KMS-11 (cell line): Measurements from ENCODE around the gene SAFB.

Source experiments
- H2AFZ ChIP-seq: fragments of 200-600 bp; sonication (generic); 2 replicates; pipeline ENCODE4 v1.6.1; 2016; ENCODE audit warnings: antibody characterized with exemption, mixed run types, low read depth
- H3K27ac ChIP-seq: fragments of 200-600 bp; sonication (generic); 2 replicates; pipeline ENCODE4 v1.6.1; 2016; ENCODE audit warnings: mild to moderate bottlenecking, mixed run types
- H3K27me3 ChIP-seq: fragments of 200-600 bp; sonication (generic); 2 replicates; pipeline ENCODE4 v1.6.1; 2017; ENCODE audit warnings: mild to moderate bottlenecking, low read depth, mixed run types, moderate library complexity; ENCODE audit not compliant: insufficient read depth
- H3K36me3 ChIP-seq: fragments of 200-600 bp; sonication (generic); 2 replicates; pipeline ENCODE4 v1.6.1; 2017; ENCODE audit warnings: mild to moderate bottlenecking, mixed run types; ENCODE audit not compliant: insufficient read depth
- H3K4me1 ChIP-seq: fragments of 200-600 bp; sonication (generic); 2 replicates; pipeline ENCODE4 v1.6.1; 2016; ENCODE audit warnings: mild to moderate bottlenecking, low read depth, mixed run types; ENCODE audit not compliant: poor library complexity, severe bottlenecking
- H3K4me2 ChIP-seq: fragments of 200-600 bp; sonication (generic); 2 replicates; pipeline ENCODE4 v1.7.0; 2016; ENCODE audit warnings: mild to moderate bottlenecking, mixed run types
- H3K4me3 ChIP-seq: fragments of 200-600 bp; sonication (generic); IDR thresholded peaks from 2 replicates; pipeline ENCODE4 v1.6.1; 2017; ENCODE audit warnings: low read depth, low read length, mixed read lengths; ENCODE audit not compliant: insufficient read depth
- H3K79me2 ChIP-seq: fragments of 200-600 bp; sonication (generic); 2 replicates; pipeline ENCODE4 v1.6.1; 2016; ENCODE audit warnings: low read depth, mixed run types; ENCODE audit not compliant: insufficient read depth
- H3K9ac ChIP-seq: fragments of 200-600 bp; sonication (generic); 2 replicates; pipeline ENCODE4 v1.6.1; 2016; ENCODE audit warnings: mild to moderate bottlenecking, mixed run types
- H4K20me1 ChIP-seq: fragments of 200-600 bp; sonication (generic); 2 replicates; pipeline ENCODE4 v1.6.1; 2016; ENCODE audit warnings: mild to moderate bottlenecking, mixed run types; ENCODE audit not compliant: insufficient read depth
- TF ChIP-seq, protein P1 (sequence below): fragments of 200-600 bp; sonication (generic); conservative IDR thresholded peaks from 2 replicates; pipeline ENCODE4 v1.6.1; 2017; ENCODE audit warnings: low read depth, mild to moderate bottlenecking, antibody characterized with exemption, low read length, moderate library complexity, mixed read lengths

SAFB gene

DNA sequence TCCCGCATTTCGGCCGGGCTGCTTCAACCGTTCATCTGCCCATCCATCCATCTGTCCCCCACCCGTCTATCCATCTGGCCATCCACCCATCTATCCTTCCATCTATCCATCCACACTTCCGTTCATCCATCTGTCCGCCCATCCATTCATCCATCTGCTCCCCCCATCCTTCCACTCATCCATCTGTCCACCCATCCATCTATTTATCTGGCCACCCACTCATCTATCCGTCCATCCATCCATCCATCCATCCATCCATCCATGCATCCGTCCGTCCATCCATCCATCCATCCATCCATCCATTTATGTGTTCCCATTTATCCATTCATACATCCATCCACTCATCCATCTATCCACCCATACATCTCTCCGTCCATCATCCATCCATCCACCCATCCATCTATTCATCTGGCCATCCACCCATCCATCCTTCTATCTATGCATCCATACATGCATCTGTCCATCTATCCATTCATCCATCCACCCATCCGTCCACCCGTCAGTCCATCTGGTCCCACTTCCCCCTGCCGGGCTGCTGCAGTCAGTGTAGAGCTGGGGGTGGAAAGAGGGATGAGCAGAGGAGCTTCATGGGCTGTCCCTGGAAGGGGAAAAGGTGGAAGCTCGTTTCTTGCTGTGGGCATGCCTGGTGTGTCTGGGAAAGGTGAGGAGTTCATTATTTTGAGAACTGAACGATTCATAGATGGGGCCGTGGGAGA lies 58.7 kb downstream of the SAFB start:
- no peaks in the 10 kb centered on the region for H4K20me1 ChIP-seq
- H3K9ac ChIP-seq: no peak overlapping the region

DNA sequence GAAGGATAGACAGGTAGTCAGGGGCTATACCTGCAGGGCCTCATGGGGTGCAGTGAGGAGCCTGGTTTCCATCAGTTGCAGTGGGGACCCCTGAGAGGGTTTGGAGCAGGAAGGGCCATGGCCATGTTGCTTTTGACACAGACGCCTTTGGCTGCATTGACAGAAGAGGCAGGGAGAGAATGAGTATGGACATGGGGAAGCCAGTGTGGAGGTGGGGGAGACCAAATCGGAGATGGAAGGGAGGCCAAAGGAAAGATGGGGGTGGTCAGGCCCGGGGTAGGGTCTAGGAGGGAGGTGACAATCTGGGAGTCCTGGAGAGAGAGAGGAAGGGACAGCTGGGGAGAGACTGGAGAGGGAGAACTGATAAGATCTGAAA lies 59.2 kb downstream of the SAFB start:
- peaks cover 3% of the 10 kb centered on the region; the same call in 1 of the 2 replicates for H3K27me3 ChIP-seq
- H3K4me1 ChIP-seq: peaks cover 12% of the 10 kb centered on the region
- no peak overlapping the region for H2AFZ ChIP-seq
- no peaks in the 10 kb centered on the region for H3K79me2 ChIP-seq
- H3K9ac ChIP-seq: no peak overlapping the region
- H3K36me3 ChIP-seq: no peaks in the 10 kb centered on the region
- TF ChIP-seq, protein P1, sequence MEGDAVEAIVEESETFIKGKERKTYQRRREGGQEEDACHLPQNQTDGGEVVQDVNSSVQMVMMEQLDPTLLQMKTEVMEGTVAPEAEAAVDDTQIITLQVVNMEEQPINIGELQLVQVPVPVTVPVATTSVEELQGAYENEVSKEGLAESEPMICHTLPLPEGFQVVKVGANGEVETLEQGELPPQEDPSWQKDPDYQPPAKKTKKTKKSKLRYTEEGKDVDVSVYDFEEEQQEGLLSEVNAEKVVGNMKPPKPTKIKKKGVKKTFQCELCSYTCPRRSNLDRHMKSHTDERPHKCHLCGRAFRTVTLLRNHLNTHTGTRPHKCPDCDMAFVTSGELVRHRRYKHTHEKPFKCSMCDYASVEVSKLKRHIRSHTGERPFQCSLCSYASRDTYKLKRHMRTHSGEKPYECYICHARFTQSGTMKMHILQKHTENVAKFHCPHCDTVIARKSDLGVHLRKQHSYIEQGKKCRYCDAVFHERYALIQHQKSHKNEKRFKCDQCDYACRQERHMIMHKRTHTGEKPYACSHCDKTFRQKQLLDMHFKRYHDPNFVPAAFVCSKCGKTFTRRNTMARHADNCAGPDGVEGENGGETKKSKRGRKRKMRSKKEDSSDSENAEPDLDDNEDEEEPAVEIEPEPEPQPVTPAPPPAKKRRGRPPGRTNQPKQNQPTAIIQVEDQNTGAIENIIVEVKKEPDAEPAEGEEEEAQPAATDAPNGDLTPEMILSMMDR: no peak
- H3K27ac ChIP-seq: no peak overlapping the region
- no peak overlapping the region for H3K4me3 ChIP-seq
- H4K20me1 ChIP-seq: no peaks in the 10 kb centered on the region
- no peak overlapping the region for H3K4me2 ChIP-seq

More for the DNA sequence above, 58.7 kb downstream of the SAFB start:
- no peaks in the 10 kb centered on the region for H3K36me3 ChIP-seq
- H3K27ac ChIP-seq: no peak overlapping the region
- H3K79me2 ChIP-seq: no peaks in the 10 kb centered on the region
- H3K27me3 ChIP-seq: peaks cover 3% of the 10 kb centered on the region; the same call in 1 of the 2 replicates
- H3K4me1 ChIP-seq: peaks cover 12% of the 10 kb centered on the region
- TF ChIP-seq, protein P1: no peak
- no peak overlapping the region for H3K4me3 ChIP-seq
- peak overlapping the region; percentile 95; the same call in 1 of the 2 replicates for H2AFZ ChIP-seq
- peak overlapping the region; percentile 89; the same call in 1 of the 2 replicates for H3K4me2 ChIP-seq

DNA sequence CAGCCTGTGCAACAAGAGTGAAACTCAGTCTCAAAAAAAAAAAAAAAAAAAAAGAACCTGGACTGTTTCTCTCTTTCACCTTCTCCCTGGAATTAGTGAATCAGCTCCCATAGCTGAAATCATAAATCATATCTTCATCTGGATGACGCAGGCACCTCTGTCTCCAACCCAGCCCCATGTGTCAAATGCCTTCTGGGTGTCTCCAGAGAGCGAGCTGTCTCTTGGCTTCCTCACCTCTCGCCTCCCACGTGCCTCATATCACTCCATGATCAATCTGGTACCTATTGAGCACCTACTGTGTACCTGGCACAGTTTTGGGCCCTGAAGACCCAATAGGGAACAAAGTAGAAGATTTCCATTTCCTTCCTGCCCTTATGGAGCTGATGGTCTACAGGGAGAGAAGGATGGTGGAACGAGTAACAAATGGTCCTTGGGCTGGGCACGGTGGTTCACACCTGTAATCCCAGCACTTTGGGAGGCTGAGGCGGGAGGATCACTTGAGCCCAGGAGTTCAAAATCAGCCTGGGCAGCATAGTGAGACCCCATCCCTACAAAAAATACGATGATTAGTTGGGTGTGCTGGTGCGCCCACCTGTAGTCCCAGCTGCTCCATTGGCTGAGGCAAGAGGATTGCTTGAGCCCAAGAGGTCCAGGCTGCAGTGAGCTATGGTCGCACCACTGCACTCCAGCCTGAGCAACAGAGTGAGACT lies 60.4 kb downstream of the SAFB start:
- no peak overlapping the region for H3K9ac ChIP-seq
- no peak overlapping the region for H3K27ac ChIP-seq
- no peaks in the 10 kb centered on the region for H3K79me2 ChIP-seq
- no peak overlapping the region for H2AFZ ChIP-seq
- peaks cover 12% of the 10 kb centered on the region for H3K4me1 ChIP-seq
- TF ChIP-seq, protein P1: no peak
- H3K36me3 ChIP-seq: no peaks in the 10 kb centered on the region
- H3K4me3 ChIP-seq: no peak overlapping the region
- no peak overlapping the region for H3K4me2 ChIP-seq
- H4K20me1 ChIP-seq: no peaks in the 10 kb centered on the region
- H3K27me3 ChIP-seq: peaks cover 3% of the 10 kb centered on the region; the same call in 1 of the 2 replicates

DNA sequence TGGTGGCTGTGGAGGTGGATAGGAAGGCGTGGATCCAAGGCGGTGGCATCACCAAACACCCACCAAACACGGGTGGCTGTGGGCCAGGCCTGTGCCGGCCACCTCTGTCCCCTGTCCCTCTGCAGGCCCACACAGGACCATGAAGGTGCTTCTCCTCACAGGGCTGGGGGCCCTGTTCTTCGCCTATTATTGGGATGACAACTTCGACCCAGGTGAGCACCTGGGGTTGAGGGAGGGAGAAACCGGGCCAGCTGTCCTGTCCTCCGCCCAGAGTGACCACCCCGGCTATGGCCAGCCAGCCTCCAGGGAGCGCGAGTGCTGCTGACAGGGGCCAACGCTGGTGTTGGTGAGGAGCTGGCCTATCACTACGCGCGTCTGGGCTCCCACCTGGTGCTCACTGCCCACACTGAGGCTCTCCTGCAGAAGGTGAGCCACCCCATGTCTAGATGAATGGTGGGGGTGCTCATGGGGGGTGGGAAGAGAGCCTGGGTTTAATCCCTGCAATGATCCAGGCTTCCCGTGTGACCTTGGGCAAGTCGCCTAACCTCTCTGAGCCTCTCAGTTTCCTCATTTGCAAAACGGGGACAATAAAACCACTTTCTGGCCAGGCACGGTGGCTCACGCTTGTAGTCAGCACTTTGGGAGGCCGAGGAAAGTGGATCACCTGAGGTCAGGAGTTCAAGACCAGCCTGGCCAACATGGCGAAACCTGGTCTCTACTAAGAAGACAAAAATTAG lies 62.0 kb downstream of the SAFB start:
- TF ChIP-seq, protein P1: no peak

More for the DNA sequence above, 62.0 kb downstream of the SAFB start:
- Histone ChIP-seq H4K20me1 (no peaks in the 10 kb centered on the region), H3K27ac (no peak overlapping the region), H3K4me3 (no peak overlapping the region), H3K4me1 (peaks cover 12% of the 10 kb centered on the region), H3K27me3 (peaks cover 3% of the 10 kb centered on the region; the same call in 1 of the 2 replicates), H3K36me3 (no peaks in the 10 kb centered on the region), H3K9ac (no peak overlapping the region), H3K4me2 (no peak overlapping the region), H2AFZ (no peak overlapping the region), H3K79me2 (no peaks in the 10 kb centered on the region)
